Calu3 (cell line): ENCODE measurements around the gene ASB2. TPM values are rescaled to one million over a fixed set of nuclear protein-coding genes. Genes with fewer than 3 reads are reported as not detected.

Source experiments
- BruUV-seq: library from RNA; stranded (reverse); fragments of 400-500 nt; replicated peaks from 2 replicates; lab custom pipeline; 2021; lab: Mats Ljungman, UMichigan
- CTCF ChIA-PET: fragments of 300-600 bp; sonication (Branson Sonifier 250); formaldehyde crosslinking; loops from one replicate; lab custom pipeline; 2022; ENCODE audit warnings: antibody characterized with exemption; lab: Charles Lee
- DNase-seq: peaks from one replicate; pipeline ENCODE4 v3.0.0; 2022
- H3K27ac Mint-ChIP-seq: one replicate; pipeline ENCODE4 v1.8.0; 2022; ENCODE audit warnings: mixed read lengths; ENCODE audit not compliant: unreplicated experiment
- H3K27me3 Mint-ChIP-seq: one replicate; pipeline ENCODE4 v1.8.0; 2022; ENCODE audit warnings: mixed read lengths; ENCODE audit not compliant: unreplicated experiment
- H3K36me3 Mint-ChIP-seq: one replicate; pipeline ENCODE4 v1.8.0; 2022; ENCODE audit warnings: mild to moderate bottlenecking, moderate library complexity, mixed read lengths; ENCODE audit not compliant: insufficient read depth, unreplicated experiment
- H3K4me1 Mint-ChIP-seq: one replicate; pipeline ENCODE4 v1.8.0; 2022; ENCODE audit warnings: mild to moderate bottlenecking, low read depth, mixed read lengths; ENCODE audit not compliant: unreplicated experiment
- H3K4me3 Mint-ChIP-seq: one replicate; pipeline ENCODE4 v1.8.0; 2022; ENCODE audit warnings: mild to moderate bottlenecking, low read depth, moderate library complexity, mixed read lengths; ENCODE audit not compliant: unreplicated experiment
- H3K9me3 Mint-ChIP-seq: one replicate; pipeline ENCODE4 v1.8.0; 2022; ENCODE audit warnings: low read depth, mixed read lengths; ENCODE audit not compliant: unreplicated experiment
- intact Hi-C: fragments of 100-400 bp; cut with micrococcal nuclease; formaldehyde crosslinking; loops from one replicate; pipeline ENCODE4 v1.10.0; 2022; ENCODE audit not compliant: unreplicated experiment
- total RNA-seq: library from RNA; stranded (reverse); gene quantifications from 2 replicates; pipeline ENCODE4 v1.2.3, GENCODE V29; 2022
- TF ChIP-seq, protein P1 (sequence below): fragments of 200-600 bp; IDR thresholded peaks from one replicate; pipeline ENCODE4 v1.8.0; 2022; ENCODE audit warnings: antibody characterized with exemption; ENCODE audit not compliant: unreplicated experiment

Gene ASB2
- total RNA-seq, 1 experiment from 2014 or later: 0.19 TPM

DNA sequence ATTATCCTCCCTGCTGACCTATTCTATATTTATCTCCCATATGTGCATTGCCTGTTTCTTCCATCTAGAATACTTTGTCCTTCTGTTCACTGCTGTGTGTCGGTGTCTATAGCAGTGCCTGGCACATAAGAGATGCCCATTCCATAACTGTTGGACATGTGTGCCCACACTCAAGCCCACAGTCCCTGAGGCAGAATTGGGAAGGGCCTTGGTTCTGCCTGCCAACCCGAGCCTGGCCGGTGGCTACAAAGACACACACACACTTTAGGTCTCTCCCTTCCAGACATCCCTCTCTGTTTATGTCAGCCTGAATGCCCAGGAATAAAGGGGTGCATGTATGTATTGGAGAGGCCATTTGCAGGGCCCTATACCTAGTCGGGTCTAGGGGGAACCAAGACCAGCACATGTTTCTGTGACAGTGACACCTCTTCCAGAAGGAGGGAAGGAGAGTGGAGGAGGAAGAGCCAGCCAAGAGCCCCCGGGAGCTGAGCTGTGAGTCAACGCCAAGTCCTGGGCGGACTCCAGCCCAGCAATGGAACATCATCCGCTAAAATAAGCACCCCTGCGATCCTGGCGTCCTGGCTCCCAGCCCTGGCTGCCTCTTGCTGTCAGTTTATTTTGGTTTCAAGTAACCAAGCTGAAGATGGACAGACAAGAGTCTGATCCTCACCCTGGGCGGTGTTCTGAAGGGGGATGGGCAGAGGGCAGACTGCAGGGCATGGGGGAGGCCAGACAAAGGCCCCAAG, 4.3 kb upstream of the ASB2 start:
- peaks cover 7% of the 10 kb centered on the region for H3K4me1 Mint-ChIP-seq
- DNase-seq: no peak
- H3K27ac Mint-ChIP-seq: no peak overlapping the region

DNA sequence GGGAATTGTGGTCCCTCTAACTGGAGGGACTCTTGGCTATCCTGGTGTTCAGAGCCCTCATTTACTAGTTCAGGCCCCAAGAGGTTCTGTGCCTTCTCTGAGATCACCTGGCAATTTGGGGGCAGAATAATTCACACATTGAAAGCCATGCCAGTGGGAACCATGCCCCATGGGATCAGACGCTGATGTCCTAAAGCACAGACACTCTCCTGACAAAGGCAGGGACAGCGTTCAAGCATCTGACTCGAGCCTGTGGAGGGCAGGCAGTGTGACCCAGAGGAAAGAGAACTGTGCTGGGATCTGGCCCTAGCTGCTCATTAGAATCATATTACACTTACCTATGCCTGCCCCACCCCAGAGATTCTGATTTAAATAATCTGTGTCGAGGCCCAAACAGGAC, 2.4 kb upstream of the ASB2 start:
- no TSS peak for BruUV-seq
- intact Hi-C loops: no loop called here
- CTCF ChIA-PET: interaction anchor here (0.7 to 1.8 kb wide), 2 partner anchors 20 to 22 kb away, joined by 3 read pairs; no protein-coding TSS in a partner anchor
- Mint-ChIP-seq H3K36me3 (no peaks in the 10 kb centered on the region), H3K4me1 (no peaks in the 10 kb centered on the region), H3K27me3 (peaks cover 26% of the 10 kb centered on the region), H3K4me3 (no peak overlapping the region), H3K27ac (no peak overlapping the region), H3K9me3 (no peaks in the 10 kb centered on the region)
- DNase-seq: no peak
- TF ChIP-seq, protein P1, sequence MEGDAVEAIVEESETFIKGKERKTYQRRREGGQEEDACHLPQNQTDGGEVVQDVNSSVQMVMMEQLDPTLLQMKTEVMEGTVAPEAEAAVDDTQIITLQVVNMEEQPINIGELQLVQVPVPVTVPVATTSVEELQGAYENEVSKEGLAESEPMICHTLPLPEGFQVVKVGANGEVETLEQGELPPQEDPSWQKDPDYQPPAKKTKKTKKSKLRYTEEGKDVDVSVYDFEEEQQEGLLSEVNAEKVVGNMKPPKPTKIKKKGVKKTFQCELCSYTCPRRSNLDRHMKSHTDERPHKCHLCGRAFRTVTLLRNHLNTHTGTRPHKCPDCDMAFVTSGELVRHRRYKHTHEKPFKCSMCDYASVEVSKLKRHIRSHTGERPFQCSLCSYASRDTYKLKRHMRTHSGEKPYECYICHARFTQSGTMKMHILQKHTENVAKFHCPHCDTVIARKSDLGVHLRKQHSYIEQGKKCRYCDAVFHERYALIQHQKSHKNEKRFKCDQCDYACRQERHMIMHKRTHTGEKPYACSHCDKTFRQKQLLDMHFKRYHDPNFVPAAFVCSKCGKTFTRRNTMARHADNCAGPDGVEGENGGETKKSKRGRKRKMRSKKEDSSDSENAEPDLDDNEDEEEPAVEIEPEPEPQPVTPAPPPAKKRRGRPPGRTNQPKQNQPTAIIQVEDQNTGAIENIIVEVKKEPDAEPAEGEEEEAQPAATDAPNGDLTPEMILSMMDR: no peak

More for the DNA sequence above, 4.3 kb upstream of the ASB2 start:
- CTCF ChIA-PET: no interaction called here
- intact Hi-C loops: no loop called here
- Mint-ChIP-seq H3K27me3 (peaks cover 20% of the 10 kb centered on the region), H3K36me3 (no peaks in the 10 kb centered on the region), H3K9me3 (no peaks in the 10 kb centered on the region), H3K4me3 (no peak overlapping the region)
- TF ChIP-seq, protein P1: no peak
- no TSS peak for BruUV-seq

DNA sequence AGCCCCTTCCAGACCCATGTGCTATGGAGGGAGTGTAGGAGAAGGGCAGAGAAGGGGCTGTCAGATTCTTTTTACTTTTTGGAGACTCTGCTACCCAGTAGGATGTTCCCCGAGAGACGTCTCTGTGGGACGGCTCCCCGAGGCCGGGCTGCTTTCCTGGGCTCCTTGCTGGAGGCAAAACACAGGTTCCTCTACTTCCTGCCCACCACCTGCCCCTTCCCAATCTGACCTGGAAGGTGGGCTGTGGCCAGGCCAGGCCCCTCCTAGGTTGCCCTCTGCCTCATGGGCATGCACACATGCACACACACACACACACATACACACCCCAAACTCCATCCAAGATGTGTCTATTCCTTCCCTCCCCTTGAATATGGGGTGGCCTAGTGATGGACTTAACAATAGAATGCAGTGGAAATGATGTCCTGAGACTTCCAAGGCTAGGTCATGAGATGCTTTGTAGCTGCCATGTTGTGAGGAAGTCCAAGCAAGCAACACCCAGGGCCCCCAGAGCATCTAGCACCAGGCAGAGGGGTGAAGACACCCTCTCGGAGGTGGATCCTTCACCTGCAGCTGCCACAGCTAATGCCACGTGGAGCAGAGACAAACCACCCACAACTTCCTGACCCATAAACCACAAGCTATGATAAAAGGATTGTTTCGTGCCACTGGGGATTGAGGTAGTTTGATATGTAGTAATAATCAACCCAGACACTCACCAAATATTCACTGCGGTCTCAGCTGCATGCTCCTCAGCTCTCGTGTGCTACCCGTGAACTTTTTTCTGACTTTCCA, 1.6 kb upstream of the ASB2 start:
- CTCF ChIA-PET: interaction anchor here (0.7 to 1.8 kb wide), 2 partner anchors 19 to 23 kb away, joined by 3 read pairs; no protein-coding TSS in a partner anchor
- H3K9me3 Mint-ChIP-seq: no peaks in the 10 kb centered on the region
- DNase-seq: no peak
- H3K27me3 Mint-ChIP-seq: peaks cover 26% of the 10 kb centered on the region
- TF ChIP-seq, protein P1: no peak
- no peaks in the 10 kb centered on the region for H3K4me1 Mint-ChIP-seq
- no peak overlapping the region for H3K27ac Mint-ChIP-seq
- H3K4me3 Mint-ChIP-seq: no peak overlapping the region
- H3K36me3 Mint-ChIP-seq: no peaks in the 10 kb centered on the region
- no TSS peak for BruUV-seq
- intact Hi-C loops: no loop called here

DNA sequence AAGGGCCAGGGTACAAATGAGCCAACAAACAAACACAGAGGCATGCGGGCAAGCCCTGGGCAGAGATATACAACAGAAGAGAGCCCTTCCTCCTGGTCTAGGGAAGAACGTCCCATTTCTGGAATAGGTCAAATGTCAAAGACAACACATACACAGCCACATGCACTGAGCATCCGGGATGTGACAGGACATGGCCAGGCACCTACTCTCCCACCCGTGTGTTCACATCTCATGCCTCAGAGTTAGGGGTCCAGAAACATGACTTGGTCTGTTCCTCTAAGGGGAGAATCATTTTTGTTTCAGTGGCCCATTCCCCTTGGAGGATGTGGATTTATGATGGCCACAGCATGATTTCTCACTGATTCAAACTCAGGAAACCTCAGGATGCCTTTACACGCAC, 801 bp upstream of the ASB2 start:
- H3K27me3 Mint-ChIP-seq: peaks cover 26% of the 10 kb centered on the region
- no peak overlapping the region for H3K4me3 Mint-ChIP-seq
- TF ChIP-seq, protein P1: no peak
- no peak for DNase-seq
- H3K4me1 Mint-ChIP-seq: no peaks in the 10 kb centered on the region
- intact Hi-C loops: no loop called here
- BruUV-seq: no TSS peak
- CTCF ChIA-PET: no interaction called here
- no peaks in the 10 kb centered on the region for H3K36me3 Mint-ChIP-seq
- H3K27ac Mint-ChIP-seq: no peak overlapping the region
- no peaks in the 10 kb centered on the region for H3K9me3 Mint-ChIP-seq
